EL (cell line): ENCODE results near the gene LRRN4.
"Not testable (repeated sequence)": the region's sequence is repeated elsewhere in the genome, so short reads cannot be mapped to it uniquely, and the experiment has no call there.

Source experiments
- DNase-seq: peaks from one replicate; pipeline ENCODE4 v3.0.0-alpha.2; 2016

LRRN4 gene

GRCh38 chr20:6058684-6059295 is 4.9 kb upstream of the LRRN4 start:
- DNase-seq: no peak

GRCh38 chr20:6057691-6058090 is 3.8 kb upstream of the LRRN4 start:
- DNase-seq: no peak

DNA sequence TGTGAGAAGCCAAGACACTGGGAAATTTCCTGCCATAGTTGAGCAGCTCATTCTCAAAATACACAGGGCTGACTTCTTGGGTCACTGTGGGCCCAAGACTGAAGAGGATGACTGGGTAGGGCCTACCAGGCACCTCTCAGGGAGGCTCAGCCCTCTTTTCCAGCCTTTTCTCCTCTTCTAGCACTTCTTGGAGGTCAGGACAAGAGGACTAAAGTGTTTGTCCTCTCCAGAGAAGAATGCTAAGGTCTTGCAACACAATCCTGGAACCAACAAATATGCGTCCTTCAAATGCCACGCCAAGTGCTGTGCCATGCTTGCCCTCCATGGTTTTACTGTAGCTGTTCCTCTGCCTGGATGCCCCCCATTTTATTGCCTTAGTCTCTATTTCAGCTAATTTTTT is 3.3 kb upstream of the LRRN4 start:
- no peak for DNase-seq

GRCh38 chr20:6055981-6056569 is 2.2 kb upstream of the LRRN4 start:
- no peak for DNase-seq

DNA sequence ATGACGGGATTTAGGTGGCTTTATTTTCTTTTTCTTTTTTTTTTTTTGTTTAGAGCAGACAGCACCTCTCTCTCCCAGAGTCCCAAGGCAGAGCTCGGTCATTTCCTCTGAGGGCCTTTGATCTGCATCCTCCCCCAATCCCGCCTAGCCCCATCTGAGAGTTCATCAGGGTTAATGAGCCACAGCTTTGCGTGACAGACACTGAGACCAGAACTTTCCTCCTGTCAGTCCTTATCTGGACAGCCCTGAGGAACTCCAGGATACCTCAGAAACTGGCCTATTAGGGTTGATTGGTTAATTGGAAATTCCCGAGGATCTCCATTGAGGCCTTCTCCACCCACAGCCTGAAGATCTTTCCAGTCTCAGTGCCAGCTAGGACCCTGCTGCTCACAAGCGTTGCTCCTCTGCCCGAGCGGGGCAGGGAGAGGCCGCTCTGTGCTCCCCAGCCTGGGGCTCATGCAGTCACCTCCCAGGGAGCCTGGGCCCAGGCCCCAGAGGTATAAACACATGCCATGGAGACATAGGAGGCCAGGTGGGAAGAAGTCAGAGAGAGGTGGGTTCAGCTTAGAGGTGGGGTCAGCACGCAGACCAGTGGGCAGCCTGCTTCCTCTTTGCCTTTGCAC is 1.4 kb upstream of the LRRN4 start:
- no peak for DNase-seq

- not testable (repeated sequence) for DNase-seq
Observed at GRCh38 chr20:6054689-6055051, 810 bp upstream of the LRRN4 start.

GRCh38 chr20:6053064-6053775 is 640 bp downstream of the LRRN4 start:
- peak; percentile 15 for DNase-seq

- DNase-seq: peak; percentile 63
Observed at GRCh38 chr20:6051505-6051904, 2.4 kb downstream of the LRRN4 start.

GRCh38 chr20:6048391-6048790 is 5.5 kb downstream of the LRRN4 start:
- DNase-seq: no peak

DNA sequence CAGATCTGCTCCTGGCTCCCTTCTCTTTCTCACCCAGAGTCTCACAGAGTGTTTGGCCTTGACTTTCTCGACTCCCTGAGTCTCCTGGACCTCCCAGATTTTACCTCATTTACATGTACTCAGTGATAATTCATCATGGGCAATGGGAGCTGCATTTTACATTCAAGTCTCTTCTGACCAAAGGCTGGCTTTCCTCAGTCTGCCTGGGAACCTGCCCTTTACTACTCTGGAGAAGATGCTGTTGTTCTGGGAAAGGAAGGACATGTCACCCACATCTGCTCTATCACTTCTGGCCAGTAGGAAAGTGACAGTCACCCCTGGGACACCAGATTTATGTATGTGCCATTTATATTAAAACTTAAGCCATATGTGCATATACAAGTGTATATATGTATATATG is 7.4 kb downstream of the LRRN4 start:
- no peak for DNase-seq

- DNase-seq: peak; percentile 26
Observed at GRCh38 chr20:6045566-6045965, 8.3 kb downstream of the LRRN4 start.

- DNase-seq: no peak
Observed at GRCh38 chr20:6044115-6044514, 9.7 kb downstream of the LRRN4 start.

- no peak for DNase-seq
Observed at GRCh38 chr20:6041808-6042265, 12.0 kb downstream of the LRRN4 start.

DNA sequence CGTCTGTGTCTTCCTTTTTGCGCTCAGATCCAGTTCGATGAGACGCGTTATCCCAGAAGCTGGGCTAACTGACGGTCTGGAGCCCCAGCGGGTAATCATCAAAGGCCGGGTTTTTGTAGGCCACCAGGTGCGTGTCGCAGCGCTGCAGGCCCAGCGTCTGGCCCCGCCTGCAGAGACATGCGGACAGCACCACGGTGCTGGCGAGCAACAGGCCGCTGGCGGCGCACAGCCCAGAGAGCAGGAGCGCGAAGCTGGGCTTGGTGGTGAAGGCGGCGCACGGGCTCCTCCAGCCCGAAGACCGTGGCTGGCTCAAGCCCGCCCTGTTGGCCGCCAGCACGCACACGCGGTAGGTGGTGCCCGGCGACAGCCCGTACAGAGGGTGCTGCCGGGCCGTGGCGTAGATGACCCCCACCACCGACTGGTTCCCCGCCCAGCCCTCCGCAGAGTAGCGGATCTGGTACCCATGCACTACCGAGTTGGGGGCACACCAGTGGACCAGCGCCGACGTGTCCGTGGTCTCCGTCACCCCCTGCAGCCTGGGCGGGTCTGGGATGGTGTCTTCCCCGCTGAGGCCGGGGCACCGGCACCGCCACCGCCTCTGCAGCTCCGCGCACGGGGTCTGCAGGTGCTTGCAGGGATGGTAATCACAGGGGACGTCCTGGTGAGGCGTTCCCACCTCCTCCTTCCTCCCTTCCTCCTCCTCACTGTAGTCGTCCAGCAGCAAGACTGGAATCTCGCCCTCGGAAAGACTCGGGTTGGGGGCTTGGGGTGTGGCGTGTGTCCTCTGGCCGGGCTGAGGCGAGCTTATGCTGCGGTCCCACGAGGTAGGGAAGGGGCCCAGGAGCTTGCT is 12.7 kb downstream of the LRRN4 start:
- no peak for DNase-seq

GRCh38 chr20:6040540-6040939 is 13.3 kb downstream of the LRRN4 start:
- DNase-seq: no peak

DNA sequence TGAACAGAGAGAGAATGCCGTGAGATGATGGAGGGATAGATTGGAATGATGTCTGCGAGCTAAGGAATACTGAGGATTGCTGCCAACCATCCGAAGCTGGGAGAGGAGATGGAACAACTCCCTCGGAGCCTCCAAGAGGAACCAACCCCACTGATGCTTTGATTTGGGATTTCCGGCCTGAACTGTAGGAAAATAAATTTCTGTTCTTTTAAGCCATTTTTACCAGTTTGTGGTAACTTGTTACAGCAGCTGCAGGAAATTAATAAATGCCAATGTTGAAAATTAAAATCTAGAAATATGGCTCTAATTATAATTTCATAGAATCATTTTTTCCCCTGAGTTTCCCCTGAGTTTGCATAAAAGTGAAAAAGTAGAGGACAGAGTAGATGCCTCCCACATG is 14.1 kb downstream of the LRRN4 start:
- DNase-seq: no peak

- DNase-seq: no peak
Observed at GRCh38 chr20:6038256-6038655, 15.6 kb downstream of the LRRN4 start.

DNA sequence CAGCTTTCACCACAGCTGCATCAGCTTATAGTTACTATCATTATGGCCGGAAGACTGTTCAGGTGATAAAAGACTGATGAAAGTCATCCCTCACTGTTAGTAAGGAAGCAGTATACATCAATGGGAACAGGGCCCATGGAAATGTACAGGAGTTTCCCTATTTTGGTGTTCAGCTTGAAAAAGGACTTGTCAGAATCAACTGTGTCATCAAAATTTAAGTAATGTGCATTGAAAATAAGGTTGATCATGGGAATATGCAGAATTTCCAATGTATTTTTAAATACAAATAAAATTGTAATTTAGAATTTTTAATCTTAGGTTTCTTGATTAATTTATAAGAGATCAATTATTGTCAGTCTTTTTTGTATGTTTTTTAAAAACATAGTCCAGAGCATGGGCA is 16.8 kb downstream of the LRRN4 start:
- no peak for DNase-seq

GRCh38 chr20:6036213-6036612 is 17.6 kb downstream of the LRRN4 start:
- DNase-seq: no peak

- DNase-seq: no peak
Observed at GRCh38 chr20:6034134-6034969, 19.5 kb downstream of the LRRN4 start.

DNA sequence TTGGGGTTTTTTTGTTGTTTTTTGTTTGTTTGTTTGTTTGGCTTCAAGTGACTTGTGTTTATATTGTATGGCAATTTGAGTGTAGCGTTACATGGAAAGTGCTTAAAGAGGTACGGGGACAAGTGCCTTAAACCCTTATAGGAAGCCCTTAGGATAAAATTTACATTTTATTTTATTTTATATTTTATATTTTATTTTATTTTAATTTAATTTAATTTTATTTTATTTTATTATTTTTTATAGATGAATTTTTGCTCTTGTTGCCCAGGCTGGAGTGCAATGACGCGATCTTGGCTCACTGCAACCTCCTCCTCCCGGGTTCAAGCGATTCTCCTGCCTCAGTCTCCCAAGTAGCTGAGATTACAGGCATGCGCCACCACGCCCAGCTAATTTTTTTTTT is 21.0 kb downstream of the LRRN4 start:
- DNase-seq: not testable (repeated sequence)

DNA sequence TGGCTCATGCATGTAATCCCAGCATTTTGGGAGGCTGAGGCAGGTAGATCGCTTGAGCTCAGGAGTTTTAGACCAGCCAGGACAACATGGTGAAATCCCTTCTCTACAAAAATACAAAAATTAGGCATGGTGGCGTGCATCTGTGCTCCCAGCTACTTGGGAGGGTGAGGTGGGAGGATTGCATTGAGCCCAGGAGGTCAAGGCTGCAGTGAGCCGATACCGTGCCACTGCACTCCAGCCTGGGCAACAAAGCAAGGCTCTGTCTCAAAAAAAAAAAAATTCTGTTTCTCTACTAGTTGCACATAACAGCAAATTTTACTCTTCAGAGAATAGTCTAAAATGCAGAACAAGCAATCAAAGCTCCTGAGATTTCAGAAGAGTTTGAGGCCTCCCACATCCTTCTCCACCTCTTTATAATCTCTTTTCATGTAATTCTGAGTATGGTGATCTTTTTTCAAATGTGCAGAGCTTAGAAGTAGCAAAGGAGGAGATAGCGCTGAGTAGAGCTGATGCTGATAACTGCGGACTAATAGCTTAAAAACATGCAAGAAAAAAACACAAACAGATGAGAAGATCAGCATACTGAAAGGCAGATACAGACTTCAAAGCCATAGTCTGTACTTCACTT is 23.3 kb downstream of the LRRN4 start:
- DNase-seq: no peak
